GM13976 (cell line): ENCODE data around the gene GUF1.

ENCODE experiments used
- DNase-seq: peaks from one replicate; pipeline ENCODE4 v3.0.0; 2012; ENCODE audit warnings: low spot score
- in situ Hi-C: fragments of 300-500 bp; cut with MboI; formaldehyde crosslinking; loops from one replicate; pipeline ENCODE4 v1.12.0; 2022; ENCODE audit warnings: low sequenced_read_pairs, mixed read lengths, inconsistent platforms; ENCODE audit not compliant: unreplicated experiment
- TF ChIP-seq, protein P1 (sequence below): IDR thresholded peaks from 2 replicates; pipeline ENCODE4 v1.5.1; 2012; ENCODE audit warnings: borderline replicate concordance, mild to moderate bottlenecking; ENCODE audit not compliant: insufficient read depth; ENCODE audit errors: extremely low read depth, missing control alignments, control extremely low read depth

The GUF1 gene

DNA sequence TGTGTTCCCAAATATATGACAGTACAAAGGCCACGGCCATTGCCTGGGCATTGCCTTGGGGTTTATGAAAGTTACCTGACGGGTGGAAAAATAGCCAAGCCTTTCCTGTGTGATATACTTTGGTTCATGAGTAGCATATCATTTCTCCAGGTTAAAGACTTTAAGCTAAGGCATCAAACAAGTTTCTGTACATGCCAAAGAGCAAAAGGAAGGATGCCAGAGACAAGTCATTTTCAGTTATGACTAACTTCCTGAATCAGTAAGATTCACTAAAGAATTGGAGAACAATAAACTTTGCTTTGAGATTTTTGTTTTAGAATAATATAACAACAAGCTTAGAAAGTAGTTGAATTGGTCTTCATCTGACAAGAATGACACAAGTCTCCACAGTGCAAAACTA is 9.7 kb upstream of the GUF1 start:
- TF ChIP-seq, protein P1, sequence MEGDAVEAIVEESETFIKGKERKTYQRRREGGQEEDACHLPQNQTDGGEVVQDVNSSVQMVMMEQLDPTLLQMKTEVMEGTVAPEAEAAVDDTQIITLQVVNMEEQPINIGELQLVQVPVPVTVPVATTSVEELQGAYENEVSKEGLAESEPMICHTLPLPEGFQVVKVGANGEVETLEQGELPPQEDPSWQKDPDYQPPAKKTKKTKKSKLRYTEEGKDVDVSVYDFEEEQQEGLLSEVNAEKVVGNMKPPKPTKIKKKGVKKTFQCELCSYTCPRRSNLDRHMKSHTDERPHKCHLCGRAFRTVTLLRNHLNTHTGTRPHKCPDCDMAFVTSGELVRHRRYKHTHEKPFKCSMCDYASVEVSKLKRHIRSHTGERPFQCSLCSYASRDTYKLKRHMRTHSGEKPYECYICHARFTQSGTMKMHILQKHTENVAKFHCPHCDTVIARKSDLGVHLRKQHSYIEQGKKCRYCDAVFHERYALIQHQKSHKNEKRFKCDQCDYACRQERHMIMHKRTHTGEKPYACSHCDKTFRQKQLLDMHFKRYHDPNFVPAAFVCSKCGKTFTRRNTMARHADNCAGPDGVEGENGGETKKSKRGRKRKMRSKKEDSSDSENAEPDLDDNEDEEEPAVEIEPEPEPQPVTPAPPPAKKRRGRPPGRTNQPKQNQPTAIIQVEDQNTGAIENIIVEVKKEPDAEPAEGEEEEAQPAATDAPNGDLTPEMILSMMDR = no peak
- in situ Hi-C loops = no loop called here

GRCh38 chr4:44670506-44671199 is 7.6 kb upstream of the GUF1 start:
- DNase-seq = no peak
- in situ Hi-C loops = no loop called here
- TF ChIP-seq, protein P1 = no peak

More for the DNA sequence above, 9.7 kb upstream of the GUF1 start:
- no peak for DNase-seq

DNA sequence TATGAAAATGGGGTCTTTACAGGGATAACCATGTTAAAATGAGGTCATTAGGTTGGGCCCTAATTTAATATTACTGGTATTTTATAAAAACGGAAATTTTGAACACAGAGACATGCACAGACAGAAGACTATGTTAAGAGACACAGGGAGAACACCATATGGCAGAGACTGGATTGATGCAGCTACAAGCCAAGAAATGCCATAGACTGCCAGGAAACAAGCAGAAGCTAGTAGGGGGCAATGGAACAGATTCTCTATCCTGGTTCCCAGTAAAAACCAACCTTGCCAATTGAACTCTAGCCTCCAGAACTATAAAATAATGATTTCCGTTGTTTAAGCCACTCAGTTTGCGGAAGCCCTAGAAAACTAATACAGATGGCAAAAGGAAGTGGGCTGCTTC is 6.6 kb upstream of the GUF1 start:
- TF ChIP-seq, protein P1 = no peak
- in situ Hi-C loops = no loop called here
- no peak for DNase-seq

GRCh38 chr4:44674471-44674870 is 3.7 kb upstream of the GUF1 start:
- no peak for DNase-seq
- TF ChIP-seq, protein P1 = no peak
- in situ Hi-C loops = no loop called here

GRCh38 chr4:44675366-44675765 is 2.9 kb upstream of the GUF1 start:
- in situ Hi-C loops = no loop called here
- TF ChIP-seq, protein P1 = no peak
- no peak for DNase-seq

DNA sequence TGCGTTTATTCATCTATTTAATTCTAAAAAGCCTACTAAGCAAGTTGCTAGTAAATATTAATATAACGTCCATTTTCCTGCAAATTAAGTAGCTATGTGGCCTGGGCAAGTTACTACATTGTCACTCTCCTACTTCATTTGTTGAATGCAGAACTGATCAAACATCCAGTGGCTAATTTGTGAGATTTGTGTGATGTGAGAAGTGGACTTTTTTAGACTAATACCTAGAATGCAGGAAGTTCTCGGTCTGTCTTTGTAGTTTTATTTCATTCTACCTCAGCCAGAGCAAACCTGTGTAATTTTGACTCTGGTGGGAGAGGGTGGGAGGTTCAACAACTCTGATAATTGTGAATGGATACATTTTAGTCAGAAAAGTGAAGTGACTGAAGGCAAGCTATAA is 840 bp downstream of the GUF1 start:
- TF ChIP-seq, protein P1 = no peak
- in situ Hi-C loops = no loop called here
- no peak for DNase-seq
